ENCODE measurements around the gene CENATAC.
A peak's percentile ranks its signal among the peaks of the same experiment; 100 is the strongest.

Gene CENATAC

DNA sequence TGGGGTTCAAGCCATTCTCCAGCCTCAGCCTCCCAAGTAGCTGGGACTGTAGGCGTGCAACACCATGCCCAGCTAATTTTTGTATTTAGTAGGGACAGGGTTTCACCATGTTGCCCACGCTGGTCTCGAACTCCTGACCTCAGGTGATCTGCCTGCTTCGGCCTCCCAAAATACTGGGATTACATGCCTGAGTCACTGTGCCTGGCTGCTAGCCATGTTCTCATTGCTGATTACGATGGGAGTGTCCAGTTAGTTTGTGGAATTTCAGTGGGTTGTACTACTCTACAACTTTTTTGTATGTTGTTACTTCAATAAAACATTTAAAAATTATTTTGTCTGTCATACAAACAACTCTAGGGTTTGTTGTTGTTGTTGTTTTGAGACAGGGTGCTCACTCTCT is 64.8 kb downstream of the CENATAC start:
- no peak for DNase-seq (ENCODE audit: insufficient read length)
- TF ChIP-seq POLR2A (IDR thresholded peaks at IDR 0.05; ENCODE audit: low read depth, low read length) (no peak), TAF1 (IDR thresholded peaks at IDR 0.05; ENCODE audit: borderline replicate concordance, low read depth, low read length) (no peak), POLR2AphosphoS5 (IDR thresholded peaks at IDR 0.05; ENCODE audit: low read depth, low read length) (no peak)
- FAIRE-seq: no peak

DNA sequence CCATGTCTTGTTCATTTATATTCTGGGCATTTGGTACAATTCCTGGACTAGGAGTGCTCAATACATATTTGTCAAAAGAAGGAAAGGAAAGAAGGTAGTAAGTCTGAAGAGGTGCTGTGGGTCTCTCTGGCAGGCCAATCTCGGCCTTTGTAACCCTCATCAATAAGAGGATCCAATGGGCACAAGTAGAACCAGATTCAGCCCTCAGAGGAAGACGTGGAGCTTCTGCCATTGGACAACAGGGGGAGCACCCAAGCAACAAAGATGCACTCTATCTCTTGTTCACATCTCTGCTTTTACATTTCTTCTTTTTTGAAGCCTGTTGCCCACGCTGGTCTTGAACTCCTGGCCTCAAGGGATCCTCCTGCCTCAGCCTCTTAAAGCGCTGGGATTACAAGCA is 67.4 kb downstream of the CENATAC start:
- DNase-seq (ENCODE audit: insufficient read length) (no peak), FAIRE-seq (peak; percentile 80)

More for the DNA sequence above, 67.4 kb downstream of the CENATAC start:
- TF ChIP-seq TAF1 (IDR thresholded peaks at IDR 0.05; ENCODE audit: borderline replicate concordance, low read depth, low read length) (no peak), POLR2AphosphoS5 (IDR thresholded peaks at IDR 0.05; ENCODE audit: low read depth, low read length) (no peak), POLR2A (IDR thresholded peaks at IDR 0.05; ENCODE audit: low read depth, low read length) (no peak)
